Upper lobe of left lung (tissue), 6 donors: Measurements from ENCODE around the gene PPP1R26. TPM values are rescaled to one million over a fixed set of nuclear protein-coding genes. Genes with fewer than 3 reads are reported as not detected.
"Not testable (repeated sequence)": the region's sequence is repeated elsewhere in the genome, so short reads cannot be mapped to it uniquely, and the experiment has no call there.

Experiments used
- ATAC-seq, 2 donors: fragments of 200-7000 bp; cut with Tn5 transposase; one replicate each; pipeline ENCODE4 v1.9.1; 2022; ENCODE audit warnings: mild to moderate bottlenecking in 2 of 2, moderate library complexity in 2 of 2; ENCODE audit not compliant: low FRiP score in 2 of 2
- DNase-seq, 2 donors: peaks; one replicate each; pipeline ENCODE4 v3.0.0-alpha.2; 2019 to 2020
- H3K27ac ChIP-seq, 4 donors: fragments of 200-600 bp; sonication (generic); one replicate each; pipeline ENCODE4 v1.5.1; 2016 to 2019
- H3K27me3 ChIP-seq, 4 donors: fragments of 200-600 bp; sonication (generic); one replicate each; pipeline ENCODE4 v1.5.1; 2017 to 2019
- H3K36me3 ChIP-seq, 4 donors: fragments of 200-600 bp; sonication (generic); one replicate each; pipeline ENCODE4 v1.5.1; 2016 to 2019
- H3K4me1 ChIP-seq, 4 donors: fragments of 200-600 bp; sonication (generic); one replicate each; pipeline ENCODE4 v1.5.1; 2018 to 2019
- H3K4me3 ChIP-seq, 4 donors: fragments of 200-600 bp; sonication (generic); one replicate each; pipeline ENCODE4 v1.5.1; 2017 to 2019; ENCODE audit warnings: mild to moderate bottlenecking in 2 of 4, moderate library complexity in 1 of 4
- H3K9me3 ChIP-seq, 4 donors: fragments of 200-600 bp; sonication (generic); one replicate each; pipeline ENCODE4 v1.5.1; 2018 to 2019
- CTCF ChIP-seq, 6 experiments: fragments of 450-650 bp in 4 of 6; fragments of 200-600 bp in 2 of 6; sonication (generic) in 2 of 6; IDR thresholded peaks; one replicate each; pipeline ENCODE4 v1.5.1; 2016 to 2019; ENCODE audit warnings: antibody characterized with exemption in 6 of 6
- EP300 ChIP-seq, 4 donors: sonication (generic); formaldehyde crosslinking; IDR thresholded peaks; one replicate each; pipeline ENCODE4 v1.5.1; 2017; ENCODE audit warnings: antibody characterized with exemption in 4 of 4, control low read depth in 2 of 4
- POLR2A ChIP-seq, 4 donors: fragments of 450-650 bp; IDR thresholded peaks; one replicate each; pipeline ENCODE4 v1.5.1; 2016 to 2017; ENCODE audit warnings: antibody characterized with exemption in 4 of 4, mild to moderate bottlenecking in 2 of 4
- POLR2AphosphoS5 ChIP-seq, 2 donors: sonication (generic); formaldehyde crosslinking; IDR thresholded peaks; one replicate each; pipeline ENCODE4 v1.5.1; 2017; ENCODE audit warnings: antibody characterized with exemption in 2 of 2
- WGBS, 2 donors: methylation state at CpG; one replicate each; pipeline ENCODE4 v1.1.5; 2017 to 2018; 5-methylcytosine and 5-hydroxymethylcytosine counted together
- total RNA-seq, 6 donors: library from RNA; depleted of rRNA in 4 of 6; stranded (reverse); fragments of >200 nt in 4 of 6; gene quantifications; one replicate each; pipeline versions ENCODE4 v1.1.0 to v1.2.1, GENCODE V29; 2016 to 2021
- donor health status: DM: no; HTN: no; CAD: no; lungs with moderate emphysema.
- donor health status: DM: no; HTN: yes; CAD: no; lungs with severe emphysema.

The PPP1R26 gene
- total RNA-seq: 10 to 100 TPM; 25.6 to 48.6 (median 33.8) TPM

- H3K9me3 ChIP-seq: no peaks in the 10 kb centered on the region
- H3K27me3 ChIP-seq: no peaks in the 10 kb centered on the region
- H3K27ac ChIP-seq: peak within 1 kb of the TSS; percentile 81 to 90 (median 84)
- WGBS, 2 donors: no CpG with 5 or more reads among the region's 103 CpGs
- H3K36me3 ChIP-seq: peaks cover 0 to 11% (median 9%) of the 10 kb centered on the region in 4 donors
- ATAC-seq (peak in 1 of 2 donors; percentile 14), DNase-seq (peak; percentile 50 to 90)
- peak within 1 kb of the TSS; percentile 72 to 92 (median 82) for H3K4me3 ChIP-seq
- TF ChIP-seq POLR2AphosphoS5 (IDR thresholded peaks at IDR 0.05): peak in 1 of 2 donors; percentile 30
- no peak for TF ChIP-seq CTCF (IDR thresholded peaks at IDR 0.05)
- no peak for TF ChIP-seq POLR2A (IDR thresholded peaks at IDR 0.05)
- TF ChIP-seq EP300 (IDR thresholded peaks at IDR 0.05): no peak
- H3K4me1 ChIP-seq: peaks cover 12 to 27% (median 22%) of the 10 kb centered on the region in 4 donors
These were observed at the start of gene PPP1R26 for GRCh38 chr9:135479469-135480052. TSS of gene PPP1R26 (plus strand) at chr9:135479782. CDS start at chr9:135484511, 4,729 bp downstream.

- Histone ChIP-seq H3K9me3 (peaks cover 0 to 9% (median 0%) of the 10 kb centered on the region in 4 donors), H3K4me1 (peaks cover 0 to 15% (median 4%) of the 10 kb centered on the region in 4 donors), H3K27ac (no peak overlapping the region), H3K4me3 (no peak overlapping the region), H3K36me3 (no peaks in the 10 kb centered on the region), H3K27me3 (peaks cover 0 to 2% (median 0%) of the 10 kb centered on the region in 4 donors)
- 82 to 96% methylated on average over 4 of the region's 4 CpGs for WGBS, 2 donors
- TF ChIP-seq POLR2A (IDR thresholded peaks at IDR 0.05): no peak
- no peak for TF ChIP-seq EP300 (IDR thresholded peaks at IDR 0.05)
- TF ChIP-seq POLR2AphosphoS5 (IDR thresholded peaks at IDR 0.05): no peak
- no peak for TF ChIP-seq CTCF (IDR thresholded peaks at IDR 0.05)
- DNase-seq (no peak), ATAC-seq (no peak)
These were observed 42.3 kb upstream of the PPP1R26 start for GRCh38 chr9:135437259-135437658.

GRCh38 chr9:135437696-135438095 lies 41.9 kb upstream of the PPP1R26 start:
- H3K4me1 ChIP-seq: peaks cover 0 to 15% (median 4%) of the 10 kb centered on the region in 4 donors
- H3K36me3 ChIP-seq, H3K27ac ChIP-seq, H3K4me3 ChIP-seq, DNase-seq, H3K9me3 ChIP-seq, ATAC-seq, H3K27me3 ChIP-seq: not testable (repeated sequence)
- WGBS, 2 donors: 90 to 94% methylated on average over 6 to 11 of the region's 11 CpGs

GRCh38 chr9:135438581-135439232 lies 40.9 kb upstream of the PPP1R26 start:
- ATAC-seq, H3K27ac ChIP-seq, H3K36me3 ChIP-seq, H3K9me3 ChIP-seq, H3K27me3 ChIP-seq, H3K4me3 ChIP-seq: not testable (repeated sequence)
- WGBS, 2 donors: 53 to 74% methylated on average over 13 to 14 of the region's 14 CpGs
- peak in 1 of 2 donors; percentile 68 for DNase-seq
- H3K4me1 ChIP-seq: peaks cover 0 to 15% (median 4%) of the 10 kb centered on the region in 4 donors

- WGBS, 2 donors: 66% methylated on average over 7 of the region's 7 CpGs
These were observed 40.1 kb upstream of the PPP1R26 start for GRCh38 chr9:135439514-135439913.

GRCh38 chr9:135439916-135440315 lies 39.7 kb upstream of the PPP1R26 start:
- WGBS, 2 donors: 62 to 79% methylated on average over 12 of the region's 12 CpGs
- Histone ChIP-seq H3K4me3 (no peak overlapping the region), H3K27me3 (peaks cover 0 to 3% (median 0%) of the 10 kb centered on the region in 4 donors), H3K36me3 (no peaks in the 10 kb centered on the region), H3K9me3 (peaks cover 0 to 9% (median 0%) of the 10 kb centered on the region in 4 donors), H3K27ac (peak overlapping the region in 2 of 4 donors; percentile 56 to 59), H3K4me1 (peaks cover 0 to 15% (median 4%) of the 10 kb centered on the region in 4 donors)
- no peak for DNase-seq
- no peak for ATAC-seq
- TF ChIP-seq CTCF (IDR thresholded peaks at IDR 0.05): no peak
- TF ChIP-seq POLR2A (IDR thresholded peaks at IDR 0.05): no peak
- TF ChIP-seq EP300 (IDR thresholded peaks at IDR 0.05): no peak
- no peak for TF ChIP-seq POLR2AphosphoS5 (IDR thresholded peaks at IDR 0.05)

More at GRCh38 chr9:135439514-135439913, 40.1 kb upstream of the PPP1R26 start:
- H3K4me1 ChIP-seq: peaks cover 0 to 15% (median 4%) of the 10 kb centered on the region in 4 donors
- not testable (repeated sequence) for H3K27me3 ChIP-seq, H3K4me3 ChIP-seq, H3K36me3 ChIP-seq, H3K27ac ChIP-seq, DNase-seq, ATAC-seq, H3K9me3 ChIP-seq
